Measurements from ENCODE around the gene ATP1A2. TPM values are rescaled to one million over a fixed set of nuclear protein-coding genes. Genes with fewer than 3 reads are reported as not detected.

ATP1A2 gene
- total RNA-seq, 1 donor from 2014 or later: 0.76 TPM

DNA sequence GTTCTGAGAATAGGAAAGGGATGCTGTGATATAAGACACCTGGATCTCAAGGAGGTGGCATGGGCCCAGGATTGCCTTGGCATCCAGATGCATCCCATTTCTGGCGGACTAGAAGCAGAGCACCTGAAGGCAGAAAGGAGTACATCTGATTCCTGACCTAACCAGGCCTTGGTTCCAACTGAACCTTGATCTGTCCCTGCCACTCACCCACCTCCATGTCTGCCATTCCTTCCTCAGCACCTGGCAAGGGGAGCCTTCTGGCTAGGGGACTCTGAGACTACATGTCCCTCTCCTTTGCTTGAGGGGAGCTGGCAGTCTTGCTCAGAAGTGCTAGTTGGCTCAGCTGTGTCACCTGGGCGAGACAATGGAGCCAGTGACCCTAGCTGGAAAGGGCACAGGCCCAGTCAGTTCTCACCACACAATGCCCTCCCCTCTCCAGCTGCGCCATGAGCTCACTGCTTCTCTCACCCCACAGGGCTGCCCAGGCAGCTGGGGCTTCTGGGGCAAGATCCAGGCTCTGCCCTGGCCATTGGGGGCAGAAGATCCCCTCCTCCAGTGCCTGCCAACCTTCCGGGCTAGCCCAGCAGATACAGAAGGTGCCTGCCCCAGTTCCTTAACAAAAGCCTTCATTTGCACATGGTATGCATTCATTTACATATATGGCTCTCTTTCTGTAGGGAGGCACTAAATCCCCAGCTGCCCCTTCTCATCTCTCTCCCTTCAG is 20.0 kb upstream of the ATP1A2 start:
- Mint-ChIP-seq H3K27me3 (ENCODE audit: low read depth) (no peaks in the 10 kb centered on the region), H3K4me3 (no peak overlapping the region), H3K27ac (no peak overlapping the region), H3K9me3 (no peaks in the 10 kb centered on the region), H3K36me3 (no peaks in the 10 kb centered on the region), H3K4me1 (peaks cover 16% of the 10 kb centered on the region)
- DNase-seq (ENCODE audit: low spot score in 2 of 2, unreplicated experiment in 2 of 2): no peak
- TF ChIP-seq, protein P1, sequence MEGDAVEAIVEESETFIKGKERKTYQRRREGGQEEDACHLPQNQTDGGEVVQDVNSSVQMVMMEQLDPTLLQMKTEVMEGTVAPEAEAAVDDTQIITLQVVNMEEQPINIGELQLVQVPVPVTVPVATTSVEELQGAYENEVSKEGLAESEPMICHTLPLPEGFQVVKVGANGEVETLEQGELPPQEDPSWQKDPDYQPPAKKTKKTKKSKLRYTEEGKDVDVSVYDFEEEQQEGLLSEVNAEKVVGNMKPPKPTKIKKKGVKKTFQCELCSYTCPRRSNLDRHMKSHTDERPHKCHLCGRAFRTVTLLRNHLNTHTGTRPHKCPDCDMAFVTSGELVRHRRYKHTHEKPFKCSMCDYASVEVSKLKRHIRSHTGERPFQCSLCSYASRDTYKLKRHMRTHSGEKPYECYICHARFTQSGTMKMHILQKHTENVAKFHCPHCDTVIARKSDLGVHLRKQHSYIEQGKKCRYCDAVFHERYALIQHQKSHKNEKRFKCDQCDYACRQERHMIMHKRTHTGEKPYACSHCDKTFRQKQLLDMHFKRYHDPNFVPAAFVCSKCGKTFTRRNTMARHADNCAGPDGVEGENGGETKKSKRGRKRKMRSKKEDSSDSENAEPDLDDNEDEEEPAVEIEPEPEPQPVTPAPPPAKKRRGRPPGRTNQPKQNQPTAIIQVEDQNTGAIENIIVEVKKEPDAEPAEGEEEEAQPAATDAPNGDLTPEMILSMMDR (IDR thresholded peaks at IDR 0.05; ENCODE audit: unreplicated experiment): no peak

DNA sequence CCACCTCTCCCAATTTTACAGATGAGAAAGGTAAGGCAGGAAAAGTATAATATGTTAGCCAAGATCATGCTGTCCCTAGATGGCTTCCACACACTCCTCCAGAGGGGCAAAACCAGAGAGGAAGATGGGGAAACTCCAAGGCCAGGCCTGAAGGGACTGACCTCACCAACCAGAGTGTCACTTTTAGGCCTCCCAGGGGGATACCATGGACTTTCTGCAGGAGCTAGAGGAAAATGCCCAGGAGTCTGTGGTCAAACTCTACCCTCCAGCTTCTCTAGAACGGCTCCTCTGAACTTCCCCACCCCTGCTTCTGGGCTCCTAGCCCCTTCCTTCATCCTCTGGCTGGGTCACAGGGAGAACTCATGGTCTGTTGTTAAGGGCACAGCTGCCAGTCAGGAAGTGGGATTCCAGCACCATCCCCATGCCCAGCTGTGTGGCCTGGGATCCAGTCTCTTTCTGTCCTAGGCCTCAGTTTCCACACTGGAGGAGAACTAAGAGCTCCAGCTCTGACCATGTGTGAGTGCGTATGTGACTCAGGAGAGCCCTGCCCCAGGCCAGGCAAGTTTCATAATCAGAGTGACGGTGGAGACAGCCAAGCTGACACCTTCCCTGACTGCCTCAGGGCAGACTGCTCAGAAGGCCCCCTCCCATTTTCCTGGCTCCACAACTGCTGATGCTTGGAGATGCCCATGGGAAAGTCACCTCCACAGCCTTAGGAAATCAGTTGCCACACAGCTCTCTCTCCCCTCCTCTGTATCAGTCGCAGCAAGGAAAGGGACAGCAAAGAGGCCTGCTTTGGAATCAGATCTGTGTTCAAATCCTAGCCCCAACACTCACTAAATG is 19.1 kb upstream of the ATP1A2 start:
- TF ChIP-seq, protein P1 (IDR thresholded peaks at IDR 0.05; ENCODE audit: unreplicated experiment): no peak
- H3K9me3 Mint-ChIP-seq: no peaks in the 10 kb centered on the region
- H3K27ac Mint-ChIP-seq: peak overlapping the region; percentile 9
- peak overlapping the region; percentile 10 for H3K4me3 Mint-ChIP-seq
- H3K36me3 Mint-ChIP-seq: no peaks in the 10 kb centered on the region
- no peaks in the 10 kb centered on the region for H3K27me3 Mint-ChIP-seq (ENCODE audit: low read depth)
- H3K4me1 Mint-ChIP-seq: peaks cover 19% of the 10 kb centered on the region
- no peak for DNase-seq (ENCODE audit: low spot score in 2 of 2, unreplicated experiment in 2 of 2)

DNA sequence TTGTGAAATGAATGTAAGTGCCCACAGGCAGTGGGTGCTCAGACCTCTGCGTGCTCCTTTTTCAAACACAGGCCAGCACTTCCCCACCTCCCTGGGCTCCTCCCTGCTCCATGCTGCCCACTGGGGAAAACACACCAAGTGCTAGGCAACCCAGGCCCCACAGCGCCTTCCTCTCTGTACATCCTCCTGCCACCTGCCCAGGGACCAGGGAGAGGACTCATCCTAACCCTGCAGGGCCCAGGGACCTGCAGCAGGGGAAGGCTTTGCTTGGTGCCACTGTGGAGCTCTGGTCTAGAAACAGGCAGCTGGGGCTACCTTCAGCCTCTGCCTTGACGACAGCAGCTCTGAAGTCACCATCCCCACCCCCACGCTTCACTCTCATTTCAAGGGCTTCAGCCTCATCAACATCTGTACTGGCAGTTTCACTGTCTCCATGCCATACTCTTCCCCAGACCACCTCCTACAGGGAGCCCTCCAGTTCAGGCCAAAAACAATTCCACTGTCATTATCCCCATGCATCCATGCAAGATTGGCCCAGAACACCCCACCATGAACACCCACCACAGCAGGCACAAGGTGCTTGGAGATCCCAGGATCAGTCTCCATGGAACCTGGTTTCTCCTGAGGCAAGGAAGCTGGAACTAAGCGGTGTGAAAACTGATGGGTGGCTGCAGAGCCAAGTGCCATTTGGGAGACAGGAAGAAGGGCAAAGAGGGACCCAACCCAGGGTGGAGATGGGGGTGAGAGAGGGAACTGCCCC is 18.2 kb upstream of the ATP1A2 start:
- peak overlapping the region; percentile 74 for H3K4me3 Mint-ChIP-seq
- no peaks in the 10 kb centered on the region for H3K9me3 Mint-ChIP-seq
- no peak for DNase-seq (ENCODE audit: low spot score in 2 of 2, unreplicated experiment in 2 of 2)
- peaks cover 25% of the 10 kb centered on the region for H3K4me1 Mint-ChIP-seq
- H3K27ac Mint-ChIP-seq: peak overlapping the region; percentile 75
- no peaks in the 10 kb centered on the region for H3K27me3 Mint-ChIP-seq (ENCODE audit: low read depth)
- no peaks in the 10 kb centered on the region for H3K36me3 Mint-ChIP-seq
- TF ChIP-seq, protein P1 (IDR thresholded peaks at IDR 0.05; ENCODE audit: unreplicated experiment): no peak

DNA sequence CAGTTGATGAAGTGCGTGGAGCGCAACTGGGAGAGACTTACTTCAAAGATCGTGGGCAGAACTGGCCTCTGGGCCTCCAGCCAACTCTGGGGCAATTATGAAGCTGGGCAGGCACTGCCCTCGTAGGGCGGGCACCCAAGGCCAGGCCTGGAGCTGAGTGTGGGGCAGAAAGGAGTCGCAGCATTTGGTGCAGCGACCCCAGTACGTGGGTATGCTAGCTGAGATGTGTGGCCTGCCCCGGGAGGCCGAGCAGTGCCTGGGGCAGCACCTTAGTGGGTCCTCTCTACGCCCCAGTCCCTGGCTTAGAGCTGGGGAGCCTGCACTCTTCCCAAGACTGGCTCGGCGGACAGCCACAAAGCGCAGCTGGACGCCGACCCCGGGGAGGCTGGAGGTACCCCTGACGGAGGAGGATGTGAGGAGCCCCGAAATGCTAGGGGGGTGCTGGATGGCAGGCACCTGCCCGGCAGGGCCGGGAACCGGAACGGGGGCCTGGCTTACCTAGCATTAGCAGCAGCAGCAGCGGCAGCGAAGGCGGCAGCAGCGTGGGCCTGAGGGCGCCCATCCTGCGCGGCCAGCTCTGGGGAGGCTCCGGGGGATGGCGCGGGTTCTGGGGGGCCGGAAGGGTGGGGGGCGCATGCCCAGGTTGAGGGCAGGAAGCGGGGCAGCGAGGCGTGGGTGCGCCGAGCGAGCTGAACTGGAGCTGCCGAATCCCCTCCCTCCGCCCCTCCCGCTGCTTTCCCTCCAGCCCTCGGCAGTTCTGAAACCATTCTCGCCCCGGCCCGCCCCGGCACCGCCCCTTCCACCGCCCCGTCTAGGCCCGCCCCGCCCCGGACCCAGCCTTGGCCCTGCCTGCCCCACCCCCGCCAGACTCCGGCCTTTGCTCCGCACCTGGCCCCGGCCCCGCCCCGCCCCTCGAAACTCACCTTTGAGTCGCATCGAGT is 17.4 kb upstream of the ATP1A2 start, which contains the start of gene IGSF8:
IGSF8 (minus strand) TSS at position 709 of the 941 bp plus-strand sequence; CDS start at position 562, 147 bp downstream.
- TF ChIP-seq, protein P1 (IDR thresholded peaks at IDR 0.05; ENCODE audit: unreplicated experiment): no peak
- H3K4me3 Mint-ChIP-seq: peak within 1 kb of the TSS; percentile 74
- H3K27me3 Mint-ChIP-seq (ENCODE audit: low read depth): no peaks in the 10 kb centered on the region
- peak within 1 kb of the TSS; percentile 75 for H3K27ac Mint-ChIP-seq
- peak; percentile 92 to 94 for DNase-seq (ENCODE audit: low spot score in 2 of 2, unreplicated experiment in 2 of 2)
- no peaks in the 10 kb centered on the region for H3K9me3 Mint-ChIP-seq
- no peaks in the 10 kb centered on the region for H3K36me3 Mint-ChIP-seq
- peaks cover 27% of the 10 kb centered on the region for H3K4me1 Mint-ChIP-seq

Data from mesothelial cell of epicardium (in vitro differentiated cells).